Measurements from ENCODE around the gene PNISR. TPM values are rescaled to one million over a fixed set of nuclear protein-coding genes. Genes with fewer than 3 reads are reported as not detected.
A peak's percentile ranks its signal among the peaks of the same experiment; 100 is the strongest.
"Not testable (repeated sequence)": the region's sequence is repeated elsewhere in the genome, so short reads cannot be mapped to it uniquely, and the experiment has no call there.

The PNISR gene, protein sequence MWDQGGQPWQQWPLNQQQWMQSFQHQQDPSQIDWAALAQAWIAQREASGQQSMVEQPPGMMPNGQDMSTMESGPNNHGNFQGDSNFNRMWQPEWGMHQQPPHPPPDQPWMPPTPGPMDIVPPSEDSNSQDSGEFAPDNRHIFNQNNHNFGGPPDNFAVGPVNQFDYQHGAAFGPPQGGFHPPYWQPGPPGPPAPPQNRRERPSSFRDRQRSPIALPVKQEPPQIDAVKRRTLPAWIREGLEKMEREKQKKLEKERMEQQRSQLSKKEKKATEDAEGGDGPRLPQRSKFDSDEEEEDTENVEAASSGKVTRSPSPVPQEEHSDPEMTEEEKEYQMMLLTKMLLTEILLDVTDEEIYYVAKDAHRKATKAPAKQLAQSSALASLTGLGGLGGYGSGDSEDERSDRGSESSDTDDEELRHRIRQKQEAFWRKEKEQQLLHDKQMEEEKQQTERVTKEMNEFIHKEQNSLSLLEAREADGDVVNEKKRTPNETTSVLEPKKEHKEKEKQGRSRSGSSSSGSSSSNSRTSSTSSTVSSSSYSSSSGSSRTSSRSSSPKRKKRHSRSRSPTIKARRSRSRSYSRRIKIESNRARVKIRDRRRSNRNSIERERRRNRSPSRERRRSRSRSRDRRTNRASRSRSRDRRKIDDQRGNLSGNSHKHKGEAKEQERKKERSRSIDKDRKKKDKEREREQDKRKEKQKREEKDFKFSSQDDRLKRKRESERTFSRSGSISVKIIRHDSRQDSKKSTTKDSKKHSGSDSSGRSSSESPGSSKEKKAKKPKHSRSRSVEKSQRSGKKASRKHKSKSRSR
- polyA plus RNA-seq (2014; cell fraction: cytosol; rRNA removed) = 61.2 and 76.0 TPM in 2 replicates
- polyA plus RNA-seq (2014; cell fraction: nucleus; rRNA removed) = 427 and 590 TPM in 2 replicates

DNA sequence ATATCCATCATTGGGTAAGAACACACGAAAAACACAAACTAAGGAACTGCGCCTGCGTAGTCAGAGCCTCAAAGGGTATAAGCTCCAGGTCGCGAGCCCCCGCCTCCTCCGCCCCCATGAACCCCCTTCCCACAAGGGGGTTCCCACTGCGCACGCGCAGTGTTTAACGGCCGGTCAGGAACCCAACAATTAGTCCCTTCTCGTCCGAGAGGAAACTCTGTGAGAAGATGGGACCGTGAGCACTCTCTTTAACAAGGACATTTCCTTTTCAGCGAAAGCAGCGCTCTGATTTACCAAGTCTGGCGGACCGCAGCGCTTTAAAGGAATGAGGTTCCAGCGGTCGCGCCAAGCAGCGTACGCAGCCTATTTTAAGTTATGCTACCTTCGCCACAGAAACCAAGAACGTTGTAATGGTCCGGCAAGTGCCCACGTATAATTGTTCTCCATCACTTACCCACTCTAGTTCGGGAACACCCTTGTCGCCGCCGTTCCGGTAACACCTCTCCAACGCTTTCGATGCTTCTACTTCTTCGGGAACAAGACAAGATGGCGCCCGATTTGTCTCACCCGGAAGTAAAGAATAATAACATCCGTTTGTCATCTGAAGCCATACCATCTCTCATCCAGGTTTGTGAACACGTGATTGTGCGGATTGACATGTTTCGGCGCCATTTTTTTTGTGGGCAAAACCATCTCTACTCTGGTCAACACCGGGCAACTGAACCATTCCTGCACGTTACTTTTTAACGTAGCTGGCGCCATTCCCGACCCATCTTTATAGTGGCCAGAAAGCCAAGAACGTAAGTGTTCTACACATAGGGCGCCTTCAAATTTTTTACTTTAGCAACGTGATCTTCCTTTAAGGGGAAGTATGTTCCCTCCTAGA lies at the start of gene PNISR:
TSS of gene PNISR (minus strand) at position 548 of the 886 bp plus-strand sequence. CDS start 10,649 bp downstream, outside the sequence.
- DNase-seq (ENCODE audit: low spot score) = peak; percentile 99

DNA sequence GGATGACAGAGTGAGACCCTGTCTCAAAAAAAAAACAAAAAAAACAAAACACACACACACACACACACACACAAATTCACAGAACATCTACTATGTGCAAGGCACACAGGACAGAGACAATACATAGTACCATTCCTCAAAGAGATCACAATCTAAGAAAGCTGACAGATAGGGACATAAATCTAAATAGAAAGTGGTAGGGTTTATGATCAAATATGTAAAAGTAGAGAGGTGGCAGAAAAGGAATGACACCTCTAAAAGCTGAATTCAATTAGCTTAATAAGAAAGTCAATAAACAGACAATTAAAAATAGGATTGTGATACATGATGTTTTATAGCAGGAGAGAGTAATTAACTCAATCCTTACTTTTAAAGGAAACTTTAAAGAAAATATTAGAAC lies 48.6 kb upstream of the PNISR start:
- no peak for DNase-seq (ENCODE audit: low spot score)

DNA sequence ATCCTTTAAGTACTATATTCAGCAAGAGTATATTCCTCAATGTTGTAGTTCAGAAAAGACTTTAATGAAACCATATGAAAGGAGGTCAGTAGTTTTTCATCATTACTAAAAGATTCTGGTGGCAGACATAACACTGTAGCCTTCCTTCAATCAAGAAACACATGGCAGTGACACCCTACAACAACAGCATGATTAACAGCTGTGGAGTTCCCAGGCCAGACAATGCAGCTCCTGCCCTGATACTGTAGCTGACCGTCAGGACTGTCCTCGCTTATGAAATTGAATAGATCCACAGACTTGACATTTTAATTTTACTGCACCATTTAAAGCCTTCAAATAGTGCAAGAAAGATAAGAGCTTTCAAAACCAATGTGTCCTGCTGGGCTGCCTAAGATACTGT lies 46.5 kb upstream of the PNISR start:
- DNase-seq (ENCODE audit: low spot score) = peak; percentile 26

DNA sequence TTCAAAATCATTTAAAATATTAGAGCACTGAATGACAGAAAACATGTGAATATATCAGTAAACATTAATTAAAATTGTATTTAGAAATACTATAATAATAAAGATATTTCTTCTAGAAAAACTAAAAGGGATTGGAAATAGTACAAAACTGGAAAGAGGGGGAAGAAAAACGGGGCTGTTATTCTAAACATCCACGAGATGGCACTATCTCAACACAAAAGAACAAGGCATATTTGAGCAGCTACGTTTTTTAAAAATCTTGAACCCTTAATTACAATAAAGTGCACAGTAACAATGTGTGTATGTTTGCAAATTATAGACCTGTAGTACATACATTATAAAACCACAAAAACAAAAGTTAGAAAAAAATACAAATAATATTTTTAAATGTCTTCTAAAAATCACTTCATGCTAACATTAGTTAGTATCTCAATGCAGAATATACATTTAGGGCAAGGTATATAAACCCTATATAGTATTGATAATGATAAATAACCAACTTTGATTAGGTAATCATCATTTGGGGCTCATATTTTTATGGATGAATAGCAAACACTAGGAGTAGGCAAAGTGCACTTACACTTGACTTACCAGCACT lies 42.5 kb upstream of the PNISR start:
- DNase-seq (ENCODE audit: low spot score) = peak; percentile 13

DNA sequence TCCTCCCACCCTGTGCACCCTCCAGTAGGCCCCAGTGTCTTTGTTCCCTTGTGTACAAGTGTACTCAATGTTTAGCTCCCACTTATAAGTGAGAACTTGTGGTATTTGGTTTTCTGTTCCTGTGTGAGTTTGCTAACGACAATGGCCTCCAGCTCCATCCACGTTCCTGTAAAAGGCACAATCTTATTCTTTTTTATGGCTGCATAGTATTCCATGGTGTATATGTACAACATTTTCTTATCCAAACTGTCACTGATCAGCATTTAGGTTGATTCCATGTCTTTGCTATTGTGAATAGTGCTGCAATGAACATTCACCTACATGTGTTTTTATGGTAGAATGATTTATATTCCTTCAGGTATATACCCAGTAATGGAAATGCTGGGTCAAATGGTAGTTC lies 34.0 kb upstream of the PNISR start:
- not testable (repeated sequence) for DNase-seq (ENCODE audit: low spot score)

DNA sequence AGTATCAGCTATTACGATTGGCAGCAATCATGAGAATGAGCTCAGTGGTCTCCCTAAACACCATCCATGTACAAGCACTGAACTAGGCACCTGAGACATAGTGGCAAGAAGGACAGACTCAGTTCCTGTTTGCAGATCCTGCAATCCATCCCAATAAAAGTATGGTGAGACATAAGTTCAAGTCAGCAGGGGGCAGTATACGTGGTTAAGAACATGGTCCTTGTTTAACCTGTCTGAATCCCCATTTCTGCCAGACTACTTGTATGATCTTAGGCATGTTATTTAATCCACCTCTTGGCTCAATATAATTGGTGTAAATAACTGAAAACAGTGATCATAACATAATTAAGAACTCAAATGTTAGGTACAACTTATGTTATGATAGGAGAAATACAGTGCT lies 33.2 kb upstream of the PNISR start:
- no peak for DNase-seq (ENCODE audit: low spot score)

DNA sequence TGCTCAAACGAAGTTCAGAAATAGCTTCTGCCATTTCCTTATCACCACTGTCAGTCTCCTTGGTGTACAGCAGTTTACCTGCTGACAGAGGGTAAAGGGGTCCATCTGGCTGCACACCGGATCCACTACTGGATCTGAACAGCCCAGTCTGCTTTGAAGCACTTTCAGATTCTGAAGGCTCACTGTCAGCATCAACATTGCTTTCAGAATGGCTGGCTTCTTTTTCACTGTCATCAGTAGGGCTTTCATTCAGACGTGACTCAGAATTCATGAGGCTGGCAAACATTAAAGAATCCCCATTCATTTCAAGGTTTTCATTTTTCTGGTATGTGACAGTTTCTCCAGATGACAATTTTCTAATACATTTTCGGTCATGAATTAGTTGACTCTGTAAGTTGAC lies 21.0 kb upstream of the PNISR start:
- DNase-seq (ENCODE audit: low spot score) = no peak

DNA sequence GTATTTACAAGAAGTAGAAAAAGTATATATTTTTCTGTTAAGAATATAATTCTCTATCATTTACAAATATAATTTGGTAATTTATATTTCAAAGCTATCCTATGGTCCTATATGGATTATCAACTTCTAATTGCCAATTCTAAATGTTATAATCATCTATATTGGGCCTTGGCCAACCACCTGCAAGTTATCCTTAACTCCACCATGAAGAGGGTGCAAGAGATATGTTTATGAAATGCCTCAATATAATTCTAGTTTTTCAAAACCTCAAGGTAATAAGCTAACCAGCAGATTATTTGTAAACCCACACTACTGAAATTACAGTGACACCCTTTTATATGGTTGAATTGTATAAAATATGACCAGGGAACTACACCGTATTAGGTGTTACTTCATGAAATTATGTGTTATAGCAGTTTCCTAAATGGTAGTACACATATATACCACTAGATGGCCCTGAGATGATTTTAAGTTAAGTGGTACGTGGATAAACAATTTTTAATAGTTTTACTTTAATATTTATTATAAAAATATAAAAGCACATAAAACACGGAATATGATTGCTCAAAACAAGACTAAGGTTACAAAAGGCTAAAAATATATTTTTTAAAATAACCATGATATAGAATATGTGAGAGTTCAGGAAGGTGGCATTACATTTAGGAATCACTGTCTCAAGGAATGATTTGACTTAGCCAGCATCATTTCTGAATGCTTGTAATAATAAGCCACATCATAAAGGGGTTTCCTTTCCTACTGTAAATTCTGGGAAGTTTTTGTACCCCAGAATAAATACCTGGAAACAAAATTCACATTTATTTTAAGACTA lies 9.8 kb upstream of the PNISR start:
- peak; percentile 22 for DNase-seq (ENCODE audit: low spot score)

DNA sequence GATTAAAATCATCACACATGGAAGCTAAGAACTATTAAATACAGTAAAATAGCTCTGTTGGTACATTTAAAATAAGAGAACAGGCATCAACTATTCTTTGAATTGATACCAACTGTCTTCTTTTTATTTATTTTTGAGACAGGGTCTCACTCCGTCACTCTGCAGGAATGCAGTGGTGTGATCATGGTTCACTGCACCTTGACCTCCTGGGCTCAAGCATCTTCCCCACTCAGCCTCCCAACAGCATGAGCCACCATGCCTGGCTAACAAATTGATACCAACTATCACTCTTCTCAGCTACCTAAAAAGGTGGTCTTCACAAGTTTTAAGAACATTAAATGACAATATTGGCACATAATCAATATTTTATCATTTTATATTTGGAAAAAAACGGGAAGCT lies 7.8 kb upstream of the PNISR start:
- DNase-seq (ENCODE audit: low spot score) = no peak

DNA sequence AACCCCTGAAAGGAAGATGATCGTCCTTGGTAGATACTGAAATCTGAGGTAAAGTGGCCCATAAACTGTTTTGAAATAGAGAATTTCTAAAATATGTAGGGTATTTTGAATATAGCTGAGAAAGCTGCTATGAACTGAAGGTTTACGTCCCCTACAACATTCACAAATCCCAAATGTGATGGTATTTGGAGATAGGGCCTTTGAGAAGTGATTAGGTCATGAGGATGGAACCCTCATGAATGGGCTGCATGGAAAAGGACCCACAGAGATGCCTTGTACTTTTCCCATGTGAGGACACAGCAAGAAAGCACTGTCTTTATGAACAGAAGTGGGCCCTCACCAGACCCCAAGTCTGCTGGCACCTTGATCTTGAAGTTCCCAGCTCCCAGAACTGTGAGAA lies 6.8 kb upstream of the PNISR start:
- DNase-seq (ENCODE audit: low spot score) = no peak

DNA sequence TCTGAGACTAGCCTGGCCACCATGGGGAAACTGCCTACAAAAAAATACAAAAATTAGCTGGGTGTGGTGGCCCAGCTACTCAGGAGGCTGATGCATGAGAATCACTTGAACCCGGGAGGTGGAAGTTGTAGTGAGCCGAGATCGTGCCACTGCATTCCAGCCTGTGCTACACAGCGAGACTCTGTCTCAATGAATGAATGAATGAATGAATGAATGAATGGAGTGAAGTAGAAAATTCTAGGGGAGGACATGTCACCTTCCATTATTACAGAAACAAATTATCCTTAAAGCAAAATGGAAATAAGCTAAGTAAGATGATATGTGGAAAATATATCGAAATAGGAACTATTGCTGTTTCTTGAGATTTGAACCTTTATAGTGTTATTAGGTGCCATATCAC lies 2.9 kb upstream of the PNISR start:
- no peak for DNase-seq (ENCODE audit: low spot score)

DNA sequence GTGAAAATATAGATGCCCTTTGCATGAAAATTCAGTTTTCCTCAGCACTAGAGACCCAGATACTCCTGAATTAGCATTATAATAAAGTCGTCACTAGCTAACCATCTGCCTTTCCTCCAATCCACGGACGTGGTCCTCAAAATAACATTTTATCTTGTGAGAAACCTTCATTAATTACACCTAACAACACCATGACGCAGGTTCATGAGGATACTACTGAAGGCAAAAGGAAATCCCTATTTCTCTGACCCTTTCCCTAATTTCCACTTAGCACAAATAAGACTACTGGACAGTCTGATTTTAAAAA lies 1.3 kb upstream of the PNISR start:
- no peak for DNase-seq (ENCODE audit: low spot score)

DNA sequence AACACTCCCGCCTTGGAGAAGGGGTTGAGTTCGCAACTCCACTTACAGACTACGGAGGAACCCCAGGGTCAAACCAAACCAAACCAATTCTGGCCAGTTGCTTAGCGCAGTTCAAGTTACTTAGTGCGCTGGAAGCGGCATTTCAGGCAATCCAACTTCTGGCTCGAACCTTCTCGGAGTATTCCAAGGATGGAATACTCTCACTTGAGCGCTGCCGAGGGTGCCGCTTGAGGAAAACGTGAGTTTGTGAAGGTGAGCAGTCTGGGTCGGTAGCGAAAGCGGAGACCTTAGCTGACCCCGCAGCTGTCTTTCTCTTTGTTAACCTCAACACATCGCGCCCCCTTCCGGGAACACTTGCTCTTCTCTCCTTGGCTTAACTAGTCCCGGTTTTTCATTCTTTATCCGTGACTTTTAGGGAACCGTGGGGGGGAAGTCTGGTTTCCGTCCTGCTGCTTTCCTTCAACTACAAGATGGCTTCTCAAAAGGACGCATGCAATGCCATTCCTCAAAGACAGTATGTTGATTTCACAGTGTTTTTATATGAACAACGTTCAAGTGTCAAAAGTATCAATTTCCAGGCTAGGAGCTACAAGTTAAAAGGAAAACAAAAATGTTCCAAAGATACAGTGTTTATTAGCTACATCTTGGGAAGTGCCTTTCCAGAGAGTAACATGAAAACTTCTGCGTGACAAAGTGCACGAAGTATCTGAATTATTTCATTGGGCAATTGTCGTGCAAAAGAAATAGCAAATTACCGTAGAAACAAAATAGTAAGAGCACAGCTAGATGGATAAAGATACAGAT lies 741 bp upstream of the PNISR start:
- peak; percentile 97 for DNase-seq (ENCODE audit: low spot score)

DNA sequence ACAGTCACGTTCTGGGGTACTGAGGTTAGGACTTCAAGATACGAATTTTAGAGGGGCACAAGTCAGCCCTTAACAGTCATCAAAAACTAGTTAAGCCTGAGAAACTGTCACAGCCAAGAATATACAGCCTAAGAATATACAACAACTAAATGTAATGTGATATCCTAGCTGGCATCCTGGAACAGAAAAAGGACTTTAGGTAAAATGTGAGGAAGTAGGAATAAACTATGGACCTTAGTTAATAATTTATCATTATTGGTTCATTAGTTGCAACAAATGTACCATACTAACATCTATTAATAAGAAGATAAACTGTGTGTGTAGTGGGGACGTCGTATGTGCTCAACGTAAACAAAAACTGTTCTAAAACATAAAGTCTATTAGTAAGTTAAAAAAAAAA lies 1.1 kb downstream of the PNISR start:
- no peak for DNase-seq (ENCODE audit: low spot score)

DNA sequence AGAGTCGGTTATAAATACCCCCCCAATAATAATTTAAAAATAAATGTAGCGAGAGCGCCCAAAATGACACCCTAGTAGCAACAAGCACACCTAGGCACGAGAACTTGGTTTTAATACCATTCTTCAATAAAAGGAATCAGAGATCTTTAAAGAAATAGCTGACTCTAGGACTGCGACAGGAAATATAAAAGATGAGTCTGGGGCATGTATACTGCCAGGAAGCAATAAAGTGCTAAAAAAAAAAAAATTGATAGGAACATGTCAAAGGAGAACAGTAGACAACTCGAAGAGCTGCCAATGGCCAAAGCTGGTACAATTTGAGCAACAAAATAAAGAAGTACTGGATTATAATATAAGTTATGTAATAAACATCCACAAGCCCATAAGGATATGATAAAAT lies 2.2 kb downstream of the PNISR start:
- no peak for DNase-seq (ENCODE audit: low spot score)

DNA sequence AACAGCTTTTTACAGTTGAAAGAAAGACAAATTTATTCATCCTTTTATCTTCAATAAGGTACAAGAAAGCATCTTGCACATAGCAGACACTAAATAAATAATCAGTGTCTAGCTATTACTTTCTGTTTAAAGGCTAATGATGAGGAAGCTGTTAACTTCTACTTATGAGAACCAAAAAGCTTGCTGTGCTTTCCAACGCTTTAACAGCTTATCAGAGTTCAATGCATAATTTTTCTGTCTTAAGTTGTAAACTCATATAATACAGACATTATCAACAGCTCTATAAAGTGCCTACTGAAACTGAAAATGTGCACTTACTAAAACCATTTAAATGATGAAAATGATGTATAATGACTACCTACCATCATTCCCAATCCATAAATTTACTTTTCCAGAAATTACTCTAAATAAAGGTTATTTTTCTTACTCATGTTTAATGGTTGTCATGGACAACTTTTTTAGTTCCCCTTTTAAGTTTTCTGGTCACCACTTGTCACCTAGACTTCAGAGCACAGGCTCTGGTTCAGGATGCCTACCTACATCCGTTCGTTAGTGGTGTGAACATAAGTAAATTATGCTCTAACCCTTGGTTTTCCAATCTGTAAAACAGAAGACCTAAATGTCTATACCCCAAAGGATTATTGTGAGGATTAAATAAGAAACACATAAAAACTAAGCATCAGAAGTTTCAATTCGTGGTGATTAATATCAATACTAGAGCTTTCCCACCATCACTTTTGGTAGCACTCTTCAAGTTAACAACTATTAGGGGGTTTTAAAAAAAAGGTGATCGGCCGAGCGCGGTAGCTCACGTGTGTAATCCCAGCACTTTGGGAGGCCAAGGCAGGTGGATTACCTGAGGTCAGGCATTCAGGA lies 8.0 kb downstream of the PNISR start:
- no peak for DNase-seq (ENCODE audit: low spot score)

DNA sequence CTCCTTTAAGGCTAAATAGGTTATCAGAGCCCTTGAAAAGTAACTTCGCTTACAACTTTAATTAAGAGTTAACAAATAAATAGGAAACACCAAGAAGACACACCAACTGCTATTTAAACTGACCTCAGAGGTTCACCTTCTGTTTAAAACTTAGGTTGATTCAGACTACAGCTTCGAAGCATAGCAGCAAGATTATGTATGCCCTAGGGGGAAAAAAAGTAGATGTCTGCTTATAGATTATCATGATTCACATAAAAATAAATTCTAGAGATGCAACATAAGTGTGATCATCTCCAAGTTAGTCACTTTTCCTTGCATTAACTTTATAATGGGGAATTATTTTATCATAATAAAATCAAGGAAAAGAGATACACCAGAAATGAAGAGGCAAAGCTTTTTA lies 8.9 kb downstream of the PNISR start:
- DNase-seq (ENCODE audit: low spot score) = no peak

DNA sequence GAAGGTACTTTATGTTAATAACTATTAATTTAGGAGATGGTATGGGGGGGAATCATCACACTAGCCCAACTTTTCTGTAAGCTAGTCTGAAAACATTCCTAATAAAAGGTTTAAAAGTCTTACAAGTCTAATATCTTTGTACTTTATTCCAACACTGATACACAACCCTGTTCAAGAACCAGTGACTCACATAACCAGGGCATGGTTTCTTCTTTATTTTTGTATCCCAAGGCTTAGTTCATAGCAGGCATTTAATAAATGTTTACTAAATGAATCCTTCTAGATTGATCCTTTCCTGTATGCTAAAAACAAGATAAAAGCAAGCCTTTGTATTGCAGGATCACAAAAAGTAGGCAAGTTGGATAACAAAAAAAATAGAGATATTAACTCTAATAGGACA lies 9.7 kb downstream of the PNISR start:
- DNase-seq (ENCODE audit: low spot score) = no peak

DNA sequence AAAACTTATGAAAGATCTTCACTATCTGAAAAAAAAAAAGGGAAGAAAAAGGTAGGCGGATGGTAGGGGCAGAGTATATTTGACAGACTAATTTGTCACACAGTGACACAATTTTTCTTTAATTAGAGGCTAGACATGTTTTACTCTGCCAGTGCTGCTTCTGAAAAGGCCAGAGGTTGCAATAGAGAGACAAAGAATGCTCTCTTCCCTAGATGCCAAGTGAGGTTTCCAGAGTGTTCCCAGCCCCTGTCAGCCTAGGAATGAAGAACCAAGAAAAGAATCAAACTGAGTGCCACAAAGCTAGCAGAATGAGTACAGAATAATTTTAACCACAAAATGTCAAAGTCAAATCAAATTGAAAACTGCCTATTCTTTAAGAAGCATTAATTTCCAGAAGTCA lies 13.0 kb downstream of the PNISR start:
- DNase-seq (ENCODE audit: low spot score) = no peak
